HG02973 (cell line): ENCODE data around the gene KDM2A.
A peak's percentile ranks its signal among the peaks of the same experiment; 100 is the strongest.

Experiments used
- ATAC-seq: cut with Tn5 transposase; IDR thresholded peaks from one replicate; pipeline ENCODE4 v1.9.1; 2021; ENCODE audit warnings: moderate library complexity; ENCODE audit not compliant: unreplicated experiment

KDM2A gene

DNA sequence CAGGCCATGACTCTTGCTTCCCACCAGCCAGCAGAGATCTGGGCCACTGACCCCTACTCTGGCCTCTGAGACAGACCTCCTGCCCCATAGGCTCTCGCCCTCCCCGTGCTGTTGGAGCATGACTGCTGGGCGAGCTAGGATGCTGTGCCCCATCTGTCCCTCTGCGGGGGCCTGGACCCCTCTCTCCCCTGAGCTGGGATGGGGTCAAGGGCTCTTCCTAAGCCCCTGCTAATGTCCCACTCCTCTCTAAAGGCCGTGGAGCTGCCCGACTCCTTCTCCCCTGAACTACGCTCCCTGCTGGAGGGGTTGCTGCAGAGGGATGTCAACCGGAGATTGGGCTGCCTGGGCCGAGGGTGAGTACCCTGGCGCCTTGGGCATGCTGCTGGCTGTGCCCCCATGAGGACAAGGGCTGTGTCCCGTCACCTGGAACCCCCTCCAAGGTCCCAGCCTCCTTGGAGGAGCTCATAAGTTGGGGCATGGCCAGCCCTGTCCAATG is 163.9 kb downstream of the KDM2A start:
- no peak for ATAC-seq

DNA sequence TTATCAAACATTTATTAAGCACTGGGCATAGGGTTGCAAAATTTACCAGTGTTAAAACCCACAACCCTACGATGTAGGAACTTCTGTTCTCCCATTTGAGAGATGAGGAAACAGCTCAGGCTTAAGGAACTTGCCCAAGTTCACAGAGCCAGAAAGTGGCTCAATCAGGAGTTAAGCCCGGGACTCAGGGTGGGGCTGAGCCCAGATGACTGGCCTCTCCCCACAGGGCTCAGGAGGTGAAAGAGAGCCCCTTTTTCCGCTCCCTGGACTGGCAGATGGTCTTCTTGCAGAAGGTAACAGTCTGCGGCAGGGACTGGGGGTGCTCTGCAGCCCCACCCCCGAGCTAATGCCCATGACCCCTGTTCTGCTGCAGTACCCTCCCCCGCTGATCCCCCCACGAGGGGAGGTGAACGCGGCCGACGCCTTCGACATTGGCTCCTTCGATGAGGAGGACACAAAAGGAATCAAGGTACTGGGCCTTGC is 164.5 kb downstream of the KDM2A start:
- no peak for ATAC-seq

- ATAC-seq: no peak
Observed at GRCh38 chr11:67284811-67285540, 165.9 kb downstream of the KDM2A start.

DNA sequence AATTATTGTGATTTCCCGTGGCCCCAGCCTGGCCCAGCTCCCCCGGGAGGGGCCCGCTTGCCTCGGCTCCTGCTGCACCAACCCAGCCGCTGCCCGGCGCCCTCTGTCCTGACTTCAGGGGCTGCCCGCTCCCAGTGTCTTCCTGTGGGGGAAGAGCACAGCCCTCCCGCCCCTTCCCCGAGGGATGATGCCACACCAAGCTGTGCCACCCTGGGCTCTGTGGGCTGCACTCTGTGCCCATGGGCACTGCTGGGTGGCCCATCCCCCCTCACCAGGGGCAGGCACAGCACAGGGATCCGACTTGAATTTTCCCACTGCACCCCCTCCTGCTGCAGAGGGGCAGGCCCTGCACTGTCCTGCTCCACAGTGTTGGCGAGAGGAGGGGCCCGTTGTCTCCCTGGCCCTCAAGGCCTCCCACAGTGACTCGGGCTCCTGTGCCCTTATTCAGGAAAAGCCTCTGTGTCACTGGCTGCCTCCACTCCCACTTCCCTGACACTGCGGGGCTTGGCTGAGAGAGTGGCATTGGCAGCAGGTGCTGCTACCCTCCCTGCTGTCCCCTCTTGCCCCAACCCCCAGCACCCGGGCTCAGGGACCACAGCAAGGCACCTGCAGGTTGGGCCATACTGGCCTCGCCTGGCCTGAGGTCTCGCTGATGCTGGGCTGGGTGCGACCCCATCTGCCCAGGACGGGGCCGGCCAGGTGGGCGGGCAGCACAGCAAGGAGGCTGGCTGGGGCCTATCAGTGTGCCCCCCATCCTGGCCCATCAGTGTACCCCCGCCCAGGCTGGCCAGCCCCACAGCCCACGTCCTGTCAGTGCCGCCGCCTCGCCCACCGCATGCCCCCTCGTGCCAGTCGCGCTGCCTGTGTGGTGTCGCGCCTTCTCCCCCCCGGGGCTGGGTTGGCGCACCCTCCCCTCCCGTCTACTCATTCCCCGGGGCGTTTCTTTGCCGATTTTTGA is 166.8 kb downstream of the KDM2A start:
- ATAC-seq: no peak

DNA sequence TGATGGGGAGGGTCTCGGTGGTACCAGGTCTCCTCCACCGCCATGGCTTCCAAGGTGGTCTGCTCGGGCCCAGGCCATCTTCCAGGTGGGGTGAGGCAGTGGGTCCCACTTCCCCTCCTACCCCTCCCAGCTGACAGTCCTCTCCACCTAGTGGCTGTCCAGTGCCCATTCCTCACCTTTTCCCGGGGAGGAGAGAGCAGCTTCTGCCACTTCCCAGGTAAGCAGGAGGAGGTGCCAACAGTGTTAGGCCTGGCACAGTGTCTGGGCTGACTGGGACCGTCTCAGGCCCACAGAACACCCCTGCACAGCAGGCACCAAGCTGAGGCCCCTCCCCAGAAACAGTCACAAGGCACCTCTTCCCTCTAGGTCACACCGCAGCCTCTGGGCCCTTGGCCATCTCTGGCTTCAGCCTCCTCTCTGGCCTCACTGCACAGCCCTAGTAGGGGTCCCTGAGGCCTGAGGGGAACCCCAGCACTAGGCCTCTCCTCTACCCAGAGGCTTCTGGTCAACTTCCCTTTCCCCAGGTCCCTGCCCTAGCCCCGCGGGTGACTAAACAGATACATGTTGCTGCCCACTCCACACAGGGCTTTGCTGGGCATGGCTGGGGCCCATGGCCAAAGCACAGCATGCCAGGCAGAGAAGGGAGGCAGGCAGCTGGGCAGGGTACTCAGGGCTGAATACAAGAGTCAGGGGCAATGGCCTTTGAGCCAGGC is 167.7 kb downstream of the KDM2A start:
- no peak for ATAC-seq

DNA sequence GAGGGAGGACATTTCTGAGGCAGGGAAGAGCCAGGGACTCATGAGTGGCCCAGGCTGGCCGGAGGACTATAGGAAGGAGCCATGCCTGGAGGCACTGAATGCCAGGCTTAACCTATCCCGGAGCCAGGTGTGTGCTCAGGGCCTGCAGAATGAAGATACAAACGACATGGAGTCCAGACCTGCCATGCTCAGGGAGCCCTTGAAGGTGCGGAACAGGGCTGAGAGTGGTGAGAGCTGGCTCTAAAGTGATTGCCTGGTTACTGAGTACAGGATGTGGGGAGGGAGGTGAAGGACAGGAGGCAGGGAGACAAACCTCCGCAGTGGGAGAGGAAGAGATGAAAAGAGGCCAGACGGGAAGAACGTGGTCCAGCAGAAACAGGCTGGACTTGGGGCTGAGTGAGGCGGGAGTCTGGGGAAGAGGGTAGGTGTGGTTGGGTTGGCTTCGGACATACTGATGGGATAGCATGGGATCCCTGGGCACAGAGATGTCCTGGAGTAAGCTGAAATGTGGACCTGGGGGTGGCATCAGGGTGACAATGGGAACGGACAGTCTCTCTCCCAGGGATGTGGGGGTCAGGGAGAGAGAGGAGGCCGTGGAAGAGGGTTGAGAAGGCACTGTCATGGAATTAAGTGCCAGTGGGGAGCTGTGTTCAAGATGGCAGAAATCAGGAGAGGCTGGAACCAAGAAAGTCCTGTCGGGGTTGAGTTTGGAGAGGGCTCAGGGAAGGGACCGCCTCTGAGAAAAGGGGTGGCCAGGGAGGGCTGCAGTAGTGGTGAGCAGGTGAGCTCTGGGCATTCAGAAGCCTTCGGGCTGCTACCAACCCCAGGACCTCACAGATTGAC is 168.5 kb downstream of the KDM2A start:
- no peak for ATAC-seq

DNA sequence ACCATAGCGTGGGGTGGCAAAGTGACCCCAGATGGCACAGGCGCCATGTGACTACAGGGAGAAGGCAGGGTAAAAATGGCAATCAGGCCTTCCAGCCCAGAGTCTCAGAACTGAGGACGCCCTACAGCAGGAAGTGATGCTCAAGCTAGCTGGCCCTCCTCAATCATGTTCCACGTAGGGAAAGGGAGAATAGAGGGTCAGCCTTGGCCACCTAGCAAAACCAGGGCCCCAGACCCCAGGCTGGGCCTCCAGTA is 169.1 kb downstream of the KDM2A start:
- ATAC-seq: no peak

DNA sequence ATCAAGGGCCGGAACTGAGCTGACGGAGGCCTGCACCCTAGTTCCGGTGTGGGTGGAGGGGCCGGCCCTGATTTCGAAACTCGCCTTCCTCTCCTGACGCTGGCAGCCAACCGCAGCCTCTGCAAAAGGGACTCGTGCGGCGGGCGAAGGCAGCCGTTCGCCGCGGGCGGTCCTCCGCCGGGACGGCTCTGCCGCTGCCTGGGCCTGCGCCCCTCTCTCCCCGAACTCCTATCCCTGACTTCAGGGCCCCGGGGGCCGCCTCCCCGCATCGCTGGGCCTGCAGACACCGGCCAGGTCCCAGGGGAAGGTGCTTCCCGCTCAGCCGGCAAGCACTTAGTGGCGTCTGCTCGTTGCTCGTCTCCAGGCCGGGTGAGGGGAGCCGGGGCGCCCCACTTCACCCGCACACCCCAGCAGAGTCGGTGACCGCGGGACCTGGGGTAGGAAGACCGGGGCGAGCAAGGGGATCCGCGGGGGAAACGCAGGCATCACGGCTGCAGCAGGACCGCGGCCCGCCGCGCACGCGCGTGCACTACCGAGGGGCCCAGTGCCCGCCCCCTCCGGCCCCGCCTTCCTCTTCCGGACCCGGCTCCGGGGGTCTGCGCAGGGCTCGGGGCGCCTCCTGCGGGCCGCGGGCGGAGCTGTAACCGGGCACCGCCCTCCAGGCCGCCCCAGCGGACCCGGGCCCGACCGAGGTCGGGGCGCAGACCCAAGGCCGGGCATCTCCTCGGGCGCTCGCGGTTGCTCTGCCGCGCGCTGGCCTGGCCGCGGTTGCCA is 169.6 kb downstream of the KDM2A start:
- ATAC-seq: peak; percentile 53

DNA sequence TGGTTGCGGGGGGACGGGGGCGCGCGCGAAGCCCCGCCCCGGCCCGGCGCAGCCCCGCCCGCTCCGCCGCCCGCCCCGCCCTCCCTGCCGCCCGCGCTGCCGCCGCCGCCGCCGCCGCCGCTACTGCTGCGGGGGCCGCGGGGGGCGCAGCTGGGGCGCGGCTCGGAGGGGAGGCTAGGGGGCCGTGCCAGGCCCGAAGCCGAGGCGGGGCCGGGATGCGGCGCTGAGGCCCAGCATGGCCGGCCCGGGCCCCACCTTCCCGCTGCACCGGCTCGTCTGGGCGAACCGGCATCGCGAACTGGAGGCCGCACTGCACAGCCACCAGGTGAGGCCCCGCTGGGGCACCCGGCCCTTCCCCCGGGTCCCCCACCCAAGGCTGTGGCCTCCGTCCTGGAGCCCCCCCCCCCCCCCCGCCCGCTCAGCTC is 170.2 kb downstream of the KDM2A start, which contains the start of gene ANKRD13D:
ANKRD13D (plus strand) TSS at position 78 of the 425 bp plus-strand sequence; CDS start at position 236, 158 bp downstream.
- no peak for ATAC-seq

GRCh38 chr11:67289651-67290479 is 170.8 kb downstream of the KDM2A start:
- ATAC-seq: no peak

- no peak for ATAC-seq
Observed at GRCh38 chr11:67290801-67291200, 171.7 kb downstream of the KDM2A start.

DNA sequence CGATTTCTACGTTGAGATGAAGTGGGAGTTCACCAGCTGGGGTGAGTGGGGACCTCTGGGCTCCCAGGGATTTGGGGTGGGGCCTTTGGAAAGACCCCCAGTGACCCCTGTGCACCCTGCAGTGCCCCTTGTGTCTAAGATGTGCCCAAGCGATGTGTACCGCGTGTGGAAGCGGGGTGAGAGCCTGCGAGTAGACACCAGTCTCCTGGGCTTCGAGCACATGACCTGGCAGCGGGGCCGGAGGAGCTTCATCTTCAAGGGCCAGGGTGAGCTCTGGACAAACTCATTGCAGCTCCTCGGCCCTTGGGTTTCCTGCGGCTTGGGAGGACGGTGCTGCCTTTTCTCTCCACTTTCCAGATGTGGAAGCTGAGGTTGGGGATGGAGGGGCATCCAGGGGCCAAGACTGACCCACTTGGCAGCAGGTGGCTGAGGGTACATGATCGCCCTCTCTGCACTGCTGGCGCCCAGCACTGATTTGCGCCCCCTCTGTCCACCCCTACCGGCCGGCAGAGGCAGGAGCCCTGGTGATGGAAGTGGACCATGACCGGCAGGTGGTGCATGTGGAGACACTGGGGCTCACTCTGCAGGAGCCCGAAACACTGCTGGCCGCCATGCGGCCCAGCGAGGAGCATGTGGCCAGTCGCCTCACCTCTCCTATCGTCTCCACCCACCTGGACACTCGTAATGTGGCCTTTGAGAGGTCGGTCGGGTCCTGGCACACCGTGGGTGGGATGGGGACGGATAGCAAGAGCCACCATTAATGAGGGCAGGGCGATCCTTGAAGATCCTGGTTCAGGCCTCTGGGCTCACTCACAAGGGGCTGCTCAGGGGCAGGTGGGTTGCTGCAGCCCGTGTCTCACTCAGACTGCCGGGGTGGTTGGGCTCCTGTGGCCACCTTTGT is 172.7 kb downstream of the KDM2A start:
- ATAC-seq: no peak

DNA sequence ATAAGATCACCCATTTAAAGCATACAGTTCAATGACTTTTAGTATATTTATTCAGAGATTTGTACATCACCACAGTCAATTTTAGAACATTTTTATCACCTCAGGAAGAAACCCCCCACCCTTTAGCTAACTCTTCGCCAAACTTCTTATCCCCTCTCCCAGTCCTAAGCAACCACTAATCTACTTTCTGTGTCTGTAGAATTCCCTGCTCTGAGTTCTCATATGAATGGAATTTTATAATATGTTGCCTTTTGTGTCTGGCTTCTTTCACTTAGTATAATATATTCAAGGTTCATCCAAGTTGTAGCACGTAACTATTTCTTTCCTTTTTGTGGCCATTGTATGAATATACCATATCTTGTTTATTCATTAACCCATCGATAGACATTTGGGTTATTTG is 173.6 kb downstream of the KDM2A start:
- ATAC-seq: no peak

- no peak for ATAC-seq
Observed at GRCh38 chr11:67293090-67293489, 174.0 kb downstream of the KDM2A start.

- no peak for ATAC-seq
Observed at GRCh38 chr11:67295846-67296245, 176.8 kb downstream of the KDM2A start.

DNA sequence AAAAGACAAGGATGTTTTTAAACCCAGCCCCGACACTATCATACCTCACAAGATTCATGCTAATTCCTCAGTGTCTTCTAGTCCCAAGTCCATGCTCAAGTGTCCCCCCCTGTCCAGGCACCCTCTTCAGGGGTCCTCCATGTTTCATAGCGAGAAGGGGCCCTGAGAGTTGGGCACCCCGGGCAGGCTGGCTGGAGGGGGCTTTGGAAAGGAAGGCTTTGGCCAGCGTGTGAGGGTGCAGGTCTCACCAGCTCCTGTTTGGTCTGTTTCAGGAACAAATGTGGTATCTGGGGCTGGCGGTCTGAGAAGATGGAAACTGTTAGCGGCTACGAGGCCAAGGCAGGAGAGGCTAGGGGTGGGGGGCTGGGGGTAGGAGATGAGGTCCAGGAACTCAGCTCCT is 179.7 kb downstream of the KDM2A start:
- no peak for ATAC-seq

DNA sequence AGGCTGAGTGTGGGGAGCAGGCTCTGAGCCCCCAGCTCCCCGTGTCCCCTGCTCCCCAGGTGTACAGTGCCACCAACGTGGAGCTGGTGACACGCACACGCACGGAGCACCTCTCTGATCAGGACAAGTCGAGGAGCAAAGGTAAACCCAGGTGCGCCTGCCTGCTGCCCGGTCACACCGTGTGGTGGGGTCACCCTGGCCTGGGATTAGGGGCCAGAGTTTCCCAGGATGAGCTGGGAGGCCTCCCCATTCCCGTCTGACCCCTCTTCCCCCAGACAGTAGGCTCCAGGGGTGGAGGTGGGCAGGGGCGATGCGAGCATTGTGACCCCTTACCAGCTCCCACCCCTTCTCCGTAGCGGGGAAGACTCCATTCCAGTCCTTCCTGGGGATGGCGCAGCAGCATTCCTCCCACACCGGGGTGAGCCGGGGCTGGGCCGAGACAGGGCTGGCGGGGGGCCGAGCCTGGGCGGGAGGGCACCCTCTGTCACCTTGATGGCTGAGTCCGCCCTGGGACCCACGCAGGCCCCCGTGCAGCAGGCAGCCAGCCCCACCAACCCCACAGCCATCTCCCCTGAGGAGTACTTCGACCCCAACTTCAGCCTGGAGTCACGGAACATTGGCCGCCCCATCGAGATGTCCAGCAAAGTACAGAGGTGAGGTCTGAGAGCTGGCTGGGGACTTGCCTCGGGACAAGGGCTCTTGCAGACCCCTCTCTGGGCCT is 180.6 kb downstream of the KDM2A start:
- ATAC-seq: no peak
